HCT116 (cell line): ENCODE data around the gene IMPACT. TPM values are rescaled to one million over a fixed set of nuclear protein-coding genes. Genes with fewer than 3 reads are reported as not detected.

Experiments used
- ATAC-seq: fragments of 200-7000 bp; cut with Tn5 transposase; 2 replicates; pipeline ENCODE4 v1.9.1; 2020; ENCODE audit warnings: mild to moderate bottlenecking, moderate library complexity
- BruUV-seq: library from RNA; stranded (reverse); fragments of 400-500 nt; replicated peaks from 2 replicates; lab custom pipeline; 2021; lab: Mats Ljungman, UMichigan
- CTCF ChIA-PET: fragments of 300-600 bp; sonication (Branson Sonifier 250); formaldehyde crosslinking; loops from one replicate; lab custom pipeline; 2021; ENCODE audit warnings: antibody characterized with exemption; lab: Charles Lee
- POLR2A ChIA-PET: fragments of 300-600, 350-600 bp; sonication (Branson Sonifier 250); formaldehyde crosslinking; loops from one replicate; lab custom pipeline; 2021; ENCODE audit warnings: antibody characterized with exemption; lab: Charles Lee
- RAD21 ChIA-PET, 2 experiments: fragments of 300-600 bp; sonication (Branson Sonifier 250); formaldehyde crosslinking; loops; one replicate each; lab custom pipeline; 2023; ENCODE audit warnings: low total read pairs in 2 of 2; ENCODE audit not compliant: uncharacterized antibody in 2 of 2, unreplicated experiment in 2 of 2, low non-redundant PET in 1 of 2; lab: Charles Lee
- DNase-seq: peaks from one replicate; pipeline ENCODE4 v3.0.0-alpha.2; 2010; ENCODE audit warnings: low read depth, low spot score
- H2AFZ ChIP-seq: fragments of 200-600 bp; shearing (Covaris generic), sonication (generic); 2 replicates; pipeline ENCODE4 v1.6.1; 2017; ENCODE audit warnings: low read depth, mixed run types, mixed read lengths, antibody characterized with exemption, low read length; ENCODE audit not compliant: poor library complexity, severe bottlenecking
- H3K27ac ChIP-seq: 2 replicates; pipeline ENCODE4 v1.5.1; 2012; ENCODE audit warnings: low read depth, low read length
- H3K27me3 ChIP-seq: fragments of 200-600 bp; sonication (generic); 2 replicates; pipeline ENCODE4 v1.6.1; 2016; ENCODE audit warnings: mixed run types, low read length, mixed read lengths; ENCODE audit not compliant: insufficient read depth
- H3K36me3 ChIP-seq, 2 experiments: fragments of 200-500 bp in 1 of 2; fragments of 200-600 bp in 1 of 2; sonication (Bioruptor generic) in 1 of 2; sonication (generic) in 1 of 2; 2 replicates each; pipeline versions ENCODE4 v1.5.1 to v1.6.1; 2014 to 2016; ENCODE audit warnings: low read length in 2 of 2, inconsistent platforms in 1 of 2, mixed read lengths in 1 of 2, mixed run types in 1 of 2; ENCODE audit not compliant: insufficient read depth in 2 of 2, control insufficient read depth in 1 of 2
- H3K4me1 ChIP-seq, 2 experiments: fragments of 200-600 bp in 1 of 2; sonication (generic) in 1 of 2; 2 replicates each; pipeline versions ENCODE4 v1.5.1 to v1.6.1; 2012 to 2017; ENCODE audit warnings: low read length in 2 of 2, inconsistent platforms in 1 of 2, mild to moderate bottlenecking in 1 of 2, mixed read lengths in 1 of 2, mixed run types in 1 of 2, moderate library complexity in 1 of 2; ENCODE audit not compliant: insufficient read depth in 2 of 2, control insufficient read depth in 1 of 2
- H3K4me2 ChIP-seq: fragments of 200-600 bp; sonication (generic); 2 replicates; pipeline ENCODE4 v1.6.1; 2017; ENCODE audit warnings: mixed run types, low read length, mixed read lengths
- H3K4me3 ChIP-seq, 2 experiments: fragments of 200-600 bp in 1 of 2; sonication (generic) in 1 of 2; replicated peaks in 1 of 2; 2 replicates each; pipeline ENCODE4 v1.5.1; 2011 to 2016; ENCODE audit warnings: low read length in 2 of 2, control low read depth in 1 of 2, low read depth in 1 of 2, mild to moderate bottlenecking in 1 of 2, mixed read lengths in 1 of 2, mixed run types in 1 of 2
- H3K79me2 ChIP-seq: fragments of 200-600 bp; sonication (generic); 2 replicates; pipeline ENCODE4 v1.6.1; 2017; ENCODE audit warnings: mild to moderate bottlenecking, mixed run types, low read length, moderate library complexity, mixed read lengths; ENCODE audit not compliant: insufficient read depth
- H3K9ac ChIP-seq: fragments of 200-600 bp; sonication (generic); 2 replicates; pipeline ENCODE4 v1.6.1; 2016; ENCODE audit warnings: low read length, mixed read lengths
- H3K9me2 ChIP-seq: fragments of 200-600 bp; sonication (generic), shearing (Covaris generic); 2 replicates; pipeline ENCODE4 v1.6.1; 2017; ENCODE audit warnings: mixed run types, mild to moderate bottlenecking, moderate library complexity; ENCODE audit not compliant: insufficient read depth
- H3K9me3 ChIP-seq, 2 experiments: fragments of 200-500 bp in 1 of 2; fragments of 200-600 bp in 1 of 2; sonication (Bioruptor generic) in 1 of 2; sonication (generic) in 1 of 2; 2 replicates each; pipeline ENCODE4 v1.6.1; 2014 to 2017; ENCODE audit warnings: low read length in 2 of 2, mixed read lengths in 2 of 2, inconsistent platforms in 1 of 2, low read depth in 1 of 2, mild to moderate bottlenecking in 1 of 2, mixed run types in 1 of 2, moderate library complexity in 1 of 2; ENCODE audit not compliant: control insufficient read depth in 1 of 2, insufficient read depth in 1 of 2
- H4K20me1 ChIP-seq: fragments of 200-600 bp; sonication (generic), shearing (Covaris generic); 2 replicates; pipeline ENCODE4 v1.6.1; 2017; ENCODE audit warnings: mixed run types, mild to moderate bottlenecking, moderate library complexity; ENCODE audit not compliant: insufficient read depth
- ATF3 ChIP-seq: IDR thresholded peaks from 2 replicates; pipeline ENCODE4 v1.6.1; 2012
- CBX3 ChIP-seq: IDR thresholded peaks from 2 replicates; pipeline ENCODE4 v1.6.1; 2012; ENCODE audit warnings: low read depth
- CEBPB ChIP-seq: IDR thresholded peaks from 2 replicates; pipeline ENCODE4 v1.6.1; 2012; ENCODE audit warnings: low read depth
- CTCF ChIP-seq, 3 experiments: fragments of 200-600 bp in 1 of 3; sonication (generic) in 1 of 3; IDR thresholded peaks in 2 of 3; conservative IDR thresholded peaks in 1 of 3; 2 replicates each; pipeline ENCODE4 v1.5.1; 2012 to 2017; ENCODE audit warnings: low read depth in 2 of 3, low read length in 2 of 3, antibody characterized with exemption in 1 of 3, borderline replicate concordance in 1 of 3, control low read depth in 1 of 3, mild to moderate bottlenecking in 1 of 3, mixed read lengths in 1 of 3, mixed run types in 1 of 3, moderate library complexity in 1 of 3; ENCODE audit not compliant: insufficient read depth in 1 of 3
- ELF1 ChIP-seq: IDR thresholded peaks from 2 replicates; pipeline ENCODE4 v1.6.1; 2012; ENCODE audit warnings: low read depth, borderline replicate concordance
- FOSL1 ChIP-seq: IDR thresholded peaks from 2 replicates; pipeline ENCODE4 v1.6.1; 2012; ENCODE audit warnings: low read depth
- JUND ChIP-seq: IDR thresholded peaks from 2 replicates; pipeline ENCODE4 v1.6.1; 2012
- MAX ChIP-seq: IDR thresholded peaks from 2 replicates; pipeline ENCODE4 v1.6.1; 2012
- SRF ChIP-seq: IDR thresholded peaks from 2 replicates; pipeline ENCODE4 v1.6.1; 2012; ENCODE audit warnings: low read depth
- TCF7L2 ChIP-seq: IDR thresholded peaks from 2 replicates; pipeline ENCODE4 v1.7.0; 2011; ENCODE audit warnings: borderline replicate concordance, inconsistent platforms; ENCODE audit not compliant: insufficient read depth, insufficient read length; ENCODE audit errors: extremely low read depth
- ZBTB33 ChIP-seq: IDR thresholded peaks from 2 replicates; pipeline ENCODE4 v1.6.1; 2011; ENCODE audit warnings: mild to moderate bottlenecking, low read length, moderate library complexity; ENCODE audit not compliant: insufficient replicate concordance; ENCODE audit errors: extremely low read depth
- ZFX ChIP-seq: fragments of 450-650 bp; IDR thresholded peaks from 2 replicates; pipeline ENCODE4 v1.6.1; 2017
- intact Hi-C: fragments of 100-400 bp; cut with micrococcal nuclease; formaldehyde crosslinking; loops from 2 replicates; pipeline ENCODE4 v1.10.0; 2022
- total RNA-seq: library from RNA; stranded (reverse); gene quantifications from one replicate; pipeline ENCODE4 v1.2.1, GENCODE V29; 2021; ENCODE audit not compliant: unreplicated experiment

Gene IMPACT
- total RNA-seq, 1 experiment from 2014 or later = 46.4 TPM

- no peaks in the 10 kb centered on the region for H3K4me1 ChIP-seq
- H3K9me3 ChIP-seq = no peaks in the 10 kb centered on the region
- ATAC-seq = no peak
- H4K20me1 ChIP-seq = no peaks in the 10 kb centered on the region
- POLR2A ChIA-PET = no interaction called here
- no TSS peak for BruUV-seq
- H2AFZ ChIP-seq = no peak within 1 kb of the TSS
- H3K79me2 ChIP-seq = no peaks in the 10 kb centered on the region
- no peak within 1 kb of the TSS for H3K27ac ChIP-seq
- intact Hi-C loops = no loop called here
- H3K36me3 ChIP-seq = no peaks in the 10 kb centered on the region
- H3K4me2 ChIP-seq = no peak within 1 kb of the TSS
- DNase-seq = no peak
- TF ChIP-seq CBX3 (no peak), TCF7L2 (no peak), MAX (no peak), ZFX (no peak), CTCF (IDR thresholded peaks at IDR 0.05 in 2 of 3, conservative IDR thresholded peaks at IDR 0.05 in 1 of 3; ENCODE audit: borderline replicate concordance in 1 of 3, insufficient read depth in 1 of 3, low read depth in 2 of 3, low read length in 2 of 3) (no peak), SRF (no peak), JUND (no peak), ZBTB33 (no peak), ATF3 (no peak), CEBPB (no peak), ELF1 (no peak), FOSL1 (no peak)
- TF ChIP-seq, all 23 proteins: peak for 0
- ChIA-PET RAD21 (no interaction called here), CTCF (interaction anchor here (1.2 to 1.5 kb wide), 2 partner anchors 14 to 29 kb away, joined by 3 read pairs; no protein-coding TSS in a partner anchor)
- Histone ChIP-seq H3K9ac (no peak within 1 kb of the TSS), H3K9me2 (no peaks in the 10 kb centered on the region), H3K4me3 (no peak within 1 kb of the TSS), H3K27me3 (no peaks in the 10 kb centered on the region)
These were observed 33.9 kb downstream of the IMPACT start, which contains the start of gene HRH4 for GRCh38 chr18:24460388-24460787. Gene HRH4, plus strand, starts transcription at chr18:24460637. Its CDS starts 92 bp downstream, at chr18:24460729.
